Gastrocnemius medialis (tissue), 4 donors: ENCODE measurements around the gene TLR4.

ENCODE experiments used
- POLR2A ChIP-seq, 2 donors: fragments of 450-650 bp; IDR thresholded peaks; one replicate each; pipeline ENCODE4 v1.6.1; 2017; ENCODE audit warnings: antibody characterized with exemption in 2 of 2, mild to moderate bottlenecking in 2 of 2, moderate library complexity in 2 of 2
- TF ChIP-seq, protein P1 (sequence below), 5 experiments: fragments of 450-650 bp in 3 of 5; fragments of 200-600 bp in 2 of 5; sonication (generic) in 2 of 5; IDR thresholded peaks in 4 of 5; conservative IDR thresholded peaks in 1 of 5; 1 replicate in 4 of 5; 2 replicates in 1 of 5; pipeline ENCODE4 v1.5.1; 2016 to 2019; ENCODE audit warnings: antibody characterized with exemption in 5 of 5, mild to moderate bottlenecking in 3 of 5, moderate library complexity in 3 of 5

DNA sequence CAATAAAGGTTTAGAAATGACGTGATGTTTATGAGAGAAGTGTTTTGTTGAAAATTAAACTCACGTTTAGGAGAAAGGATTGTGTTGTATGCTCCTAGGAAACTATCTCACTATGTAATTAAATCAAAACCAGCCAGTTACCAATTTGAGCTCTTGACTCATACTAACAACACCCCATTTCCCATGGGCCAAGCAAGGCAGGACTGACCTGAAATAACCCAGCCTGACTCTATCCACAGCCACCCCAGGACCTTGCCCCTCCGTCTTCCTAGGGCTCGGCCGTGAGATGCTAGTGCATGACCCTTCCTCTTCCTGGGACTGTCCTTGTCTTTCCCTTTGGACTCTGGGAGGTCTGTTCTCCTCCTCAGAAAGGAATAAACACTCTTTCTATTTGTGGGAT lies 16.4 kb downstream of the TLR4 start:
- TF ChIP-seq, protein P1, sequence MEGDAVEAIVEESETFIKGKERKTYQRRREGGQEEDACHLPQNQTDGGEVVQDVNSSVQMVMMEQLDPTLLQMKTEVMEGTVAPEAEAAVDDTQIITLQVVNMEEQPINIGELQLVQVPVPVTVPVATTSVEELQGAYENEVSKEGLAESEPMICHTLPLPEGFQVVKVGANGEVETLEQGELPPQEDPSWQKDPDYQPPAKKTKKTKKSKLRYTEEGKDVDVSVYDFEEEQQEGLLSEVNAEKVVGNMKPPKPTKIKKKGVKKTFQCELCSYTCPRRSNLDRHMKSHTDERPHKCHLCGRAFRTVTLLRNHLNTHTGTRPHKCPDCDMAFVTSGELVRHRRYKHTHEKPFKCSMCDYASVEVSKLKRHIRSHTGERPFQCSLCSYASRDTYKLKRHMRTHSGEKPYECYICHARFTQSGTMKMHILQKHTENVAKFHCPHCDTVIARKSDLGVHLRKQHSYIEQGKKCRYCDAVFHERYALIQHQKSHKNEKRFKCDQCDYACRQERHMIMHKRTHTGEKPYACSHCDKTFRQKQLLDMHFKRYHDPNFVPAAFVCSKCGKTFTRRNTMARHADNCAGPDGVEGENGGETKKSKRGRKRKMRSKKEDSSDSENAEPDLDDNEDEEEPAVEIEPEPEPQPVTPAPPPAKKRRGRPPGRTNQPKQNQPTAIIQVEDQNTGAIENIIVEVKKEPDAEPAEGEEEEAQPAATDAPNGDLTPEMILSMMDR (IDR thresholded peaks at IDR 0.05 in 4 of 5, conservative IDR thresholded peaks at IDR 0.05 in 1 of 5), result no peak
- no peak for TF ChIP-seq POLR2A (IDR thresholded peaks at IDR 0.05)
